ENCODE measurements around the gene CBX4.
"Not testable (repeated sequence)": the region's sequence is repeated elsewhere in the genome, so short reads cannot be mapped to it uniquely, and the experiment has no call there.

Gene CBX4

DNA sequence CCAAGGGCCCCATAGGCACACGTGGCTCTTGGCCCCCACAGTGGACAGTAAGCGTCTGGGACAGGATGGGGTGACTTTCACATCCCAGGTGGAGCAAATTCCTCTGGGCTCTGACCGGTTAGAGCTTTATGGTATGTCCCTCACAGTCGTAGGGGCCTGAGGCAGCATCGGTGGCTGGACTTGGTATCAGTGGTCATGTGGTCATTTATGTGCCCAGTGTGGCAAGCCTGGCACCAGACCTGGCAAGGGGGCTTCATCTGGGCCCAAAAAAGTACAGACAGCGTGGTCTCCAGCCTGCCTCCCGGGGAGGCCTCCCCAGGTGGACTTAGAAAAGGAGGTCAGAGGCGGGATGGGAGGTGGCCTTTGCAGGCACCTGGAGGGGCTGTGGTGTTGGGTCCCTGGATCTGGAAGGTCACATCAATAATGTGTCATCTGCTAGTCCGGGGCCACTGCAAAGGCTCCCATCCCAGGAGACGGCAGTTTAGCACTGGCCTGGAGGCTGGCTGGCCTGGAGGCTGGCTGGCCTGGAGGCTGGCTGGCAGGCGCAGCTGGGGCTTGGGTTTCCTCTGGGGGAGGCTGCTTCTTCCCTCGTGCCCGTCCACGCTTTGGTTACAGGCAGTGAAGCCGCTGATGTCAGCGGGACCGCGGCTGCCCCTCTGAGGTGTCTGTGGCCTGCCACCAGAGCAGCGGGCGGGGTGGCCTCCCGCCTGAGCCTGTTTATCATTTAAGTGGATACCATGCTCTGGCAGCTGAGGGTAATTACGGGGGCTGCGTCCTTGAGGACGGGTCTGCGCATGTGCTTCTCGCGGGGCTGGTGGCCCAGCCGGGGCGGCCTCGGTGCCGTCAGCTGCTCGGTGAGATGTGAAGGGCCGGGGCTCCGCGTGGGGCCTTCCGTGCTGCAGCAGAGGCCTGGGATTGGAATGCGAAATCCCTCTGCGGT lies 20.7 kb upstream of the CBX4 start:
- DNase-seq (ENCODE audit: low read depth in 2 of 2) = no peak

DNA sequence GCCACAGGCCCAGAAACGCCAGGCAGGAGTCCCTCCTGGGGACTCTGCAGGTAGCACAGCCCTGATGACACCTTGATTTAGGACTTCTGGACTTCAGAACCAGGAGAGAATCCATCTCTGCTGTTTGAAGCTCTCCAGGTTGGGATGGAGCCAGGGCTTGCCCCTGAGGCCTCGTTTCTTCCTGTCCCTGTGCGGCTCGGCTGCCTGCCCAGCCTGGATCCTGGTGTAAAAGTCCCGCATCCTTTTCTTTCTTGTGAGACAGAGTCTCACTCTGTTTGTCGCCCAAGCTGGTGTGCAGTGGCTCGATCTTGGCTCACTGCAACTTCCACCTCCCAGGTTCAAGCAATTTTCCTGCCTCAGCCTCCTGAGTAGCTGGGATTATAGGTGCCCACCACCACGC lies 17.9 kb upstream of the CBX4 start:
- DNase-seq (ENCODE audit: low read depth in 2 of 2) = no peak

DNA sequence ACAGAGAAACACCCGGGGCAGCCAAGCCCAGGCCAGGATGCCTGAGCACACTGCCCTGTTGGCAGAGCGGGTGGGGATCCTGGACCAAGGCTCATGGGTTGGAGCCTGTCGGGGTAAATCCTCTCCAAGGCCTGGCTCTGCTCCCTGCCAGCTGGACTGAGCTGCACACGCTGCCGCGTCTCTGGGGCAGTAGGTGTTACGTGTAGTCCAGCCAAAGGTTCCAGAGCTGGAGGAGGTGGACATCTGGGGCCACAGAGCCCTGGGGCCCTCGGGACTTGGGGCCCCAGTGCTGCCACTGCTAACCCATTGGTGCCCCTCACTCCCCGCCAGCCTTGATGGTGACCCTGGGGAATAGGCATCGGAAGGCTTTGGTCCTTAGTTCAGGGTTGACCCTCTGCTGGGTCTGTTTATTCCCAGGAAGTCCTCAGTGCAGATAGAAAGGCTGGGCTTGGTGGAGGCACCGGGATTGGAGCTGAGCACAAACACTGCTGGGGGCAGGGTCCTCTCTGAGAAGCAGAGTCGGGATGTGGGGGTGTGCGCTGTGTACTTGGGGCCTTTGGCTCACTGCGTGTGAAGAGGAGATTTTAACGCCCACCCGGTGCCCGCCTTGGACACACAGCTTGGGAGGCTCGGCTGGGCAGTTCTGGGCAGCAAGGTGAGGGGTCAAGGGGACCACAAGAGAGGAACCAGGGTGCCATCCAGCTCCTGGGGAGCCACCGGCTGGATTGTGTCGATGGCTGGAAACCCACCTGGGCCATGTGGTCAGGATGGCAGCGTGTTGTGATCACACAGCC lies 16.3 kb upstream of the CBX4 start:
- no peak for DNase-seq (ENCODE audit: low read depth in 2 of 2)

DNA sequence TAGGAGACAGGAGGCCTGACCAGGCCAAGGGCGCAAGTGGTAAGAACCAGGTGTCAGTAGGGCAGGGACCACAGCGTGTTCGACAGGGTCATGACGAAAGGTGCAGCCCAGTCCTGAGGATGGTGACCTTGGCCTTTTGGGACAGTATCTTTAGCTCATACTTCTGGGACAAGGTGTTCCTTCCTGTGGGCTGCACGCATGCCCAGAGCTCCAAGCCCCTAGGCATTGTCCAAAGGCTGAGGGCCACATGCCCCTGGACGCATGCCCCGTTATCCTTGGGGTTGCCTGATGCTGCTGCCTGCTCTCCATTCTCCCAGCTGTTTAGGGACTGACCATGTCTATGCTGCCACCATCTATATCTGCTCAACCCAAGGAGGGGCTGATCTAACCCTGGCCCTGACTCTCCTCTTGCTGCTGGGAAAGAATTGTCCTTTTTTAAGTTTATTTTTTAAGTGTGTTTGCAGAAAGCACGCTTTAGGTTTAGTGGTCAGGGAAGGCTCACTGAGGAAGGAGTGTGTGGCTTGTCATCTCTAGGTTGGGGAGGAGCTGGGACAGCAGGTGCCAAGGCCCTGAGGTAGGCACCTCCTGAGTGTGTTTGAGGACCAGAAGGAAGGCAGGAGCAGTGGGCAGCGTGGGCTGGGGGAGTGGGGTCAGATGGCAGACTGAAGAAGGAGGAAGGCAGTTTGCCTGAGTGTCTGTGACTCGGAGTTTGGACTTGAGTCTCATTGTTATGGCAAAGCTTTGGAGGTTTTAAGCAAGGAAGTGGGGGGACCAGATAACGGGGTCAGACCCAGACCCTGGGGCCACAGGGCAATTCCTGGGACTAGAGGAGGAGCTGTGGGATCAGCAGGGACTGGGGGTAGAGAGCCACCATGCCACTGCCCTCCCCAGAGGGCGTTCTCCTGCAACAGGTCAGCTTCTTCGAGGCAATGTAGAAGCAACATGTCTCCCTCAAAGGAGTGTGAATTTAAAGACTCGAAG lies 15.1 kb upstream of the CBX4 start:
- DNase-seq (ENCODE audit: low read depth in 2 of 2) = no peak

DNA sequence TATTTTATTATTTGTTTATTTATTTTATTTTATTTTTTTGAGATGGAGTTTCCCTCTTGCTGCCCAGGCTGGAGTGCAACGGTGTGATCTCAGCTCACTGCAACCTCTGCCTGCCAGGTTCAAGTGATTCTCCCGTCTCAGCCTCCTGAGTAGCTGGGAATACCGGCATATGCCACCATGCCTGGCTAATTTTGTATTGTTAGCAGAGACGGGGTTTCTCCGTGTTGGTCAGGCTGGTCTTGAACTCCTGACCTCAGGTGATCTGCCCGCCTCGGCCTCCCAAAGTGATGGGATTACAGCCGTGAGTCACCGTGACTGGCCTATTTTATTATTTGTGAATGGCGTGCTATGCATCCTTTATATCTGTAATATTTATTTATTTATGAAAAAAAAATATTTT lies 13.9 kb upstream of the CBX4 start:
- not testable (repeated sequence) for DNase-seq (ENCODE audit: low read depth in 2 of 2)

DNA sequence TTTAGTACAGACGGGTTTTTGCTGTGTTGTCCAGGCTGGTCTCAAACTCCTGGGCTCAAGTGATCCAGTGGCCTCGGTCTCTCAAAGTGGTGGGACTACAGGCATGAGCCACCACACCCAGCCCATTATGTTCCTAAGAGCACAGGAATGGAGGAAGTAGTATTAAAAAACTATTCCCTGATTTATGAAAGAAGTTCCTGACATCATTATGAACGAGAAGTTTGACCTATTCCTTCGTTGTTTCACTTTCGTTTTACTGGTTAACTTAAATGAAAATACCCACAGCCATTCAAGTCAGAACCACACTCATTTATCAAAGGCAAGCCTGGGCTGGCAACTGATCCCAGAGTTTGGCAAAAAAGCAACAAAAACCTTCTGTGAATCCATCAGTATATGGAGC lies 13.5 kb upstream of the CBX4 start:
- no peak for DNase-seq (ENCODE audit: low read depth in 2 of 2)

DNA sequence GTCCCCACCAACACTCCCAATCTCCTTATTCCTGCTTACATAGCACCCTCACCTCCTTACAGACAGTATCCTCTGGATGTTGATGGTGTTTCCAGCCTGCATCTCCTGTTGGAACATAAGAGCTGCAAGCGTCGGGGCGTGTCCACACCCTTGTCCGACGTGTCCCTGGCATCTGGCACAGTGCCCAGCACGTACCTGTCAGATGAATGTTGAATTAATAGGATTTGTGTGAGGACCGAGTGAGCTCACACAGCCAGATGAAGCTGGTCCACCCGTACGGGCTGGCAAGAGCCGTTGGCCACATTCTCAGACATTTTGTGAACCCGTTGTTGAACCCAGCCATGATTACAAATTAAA lies 12.2 kb upstream of the CBX4 start:
- DNase-seq (ENCODE audit: low read depth in 2 of 2) = no peak

DNA sequence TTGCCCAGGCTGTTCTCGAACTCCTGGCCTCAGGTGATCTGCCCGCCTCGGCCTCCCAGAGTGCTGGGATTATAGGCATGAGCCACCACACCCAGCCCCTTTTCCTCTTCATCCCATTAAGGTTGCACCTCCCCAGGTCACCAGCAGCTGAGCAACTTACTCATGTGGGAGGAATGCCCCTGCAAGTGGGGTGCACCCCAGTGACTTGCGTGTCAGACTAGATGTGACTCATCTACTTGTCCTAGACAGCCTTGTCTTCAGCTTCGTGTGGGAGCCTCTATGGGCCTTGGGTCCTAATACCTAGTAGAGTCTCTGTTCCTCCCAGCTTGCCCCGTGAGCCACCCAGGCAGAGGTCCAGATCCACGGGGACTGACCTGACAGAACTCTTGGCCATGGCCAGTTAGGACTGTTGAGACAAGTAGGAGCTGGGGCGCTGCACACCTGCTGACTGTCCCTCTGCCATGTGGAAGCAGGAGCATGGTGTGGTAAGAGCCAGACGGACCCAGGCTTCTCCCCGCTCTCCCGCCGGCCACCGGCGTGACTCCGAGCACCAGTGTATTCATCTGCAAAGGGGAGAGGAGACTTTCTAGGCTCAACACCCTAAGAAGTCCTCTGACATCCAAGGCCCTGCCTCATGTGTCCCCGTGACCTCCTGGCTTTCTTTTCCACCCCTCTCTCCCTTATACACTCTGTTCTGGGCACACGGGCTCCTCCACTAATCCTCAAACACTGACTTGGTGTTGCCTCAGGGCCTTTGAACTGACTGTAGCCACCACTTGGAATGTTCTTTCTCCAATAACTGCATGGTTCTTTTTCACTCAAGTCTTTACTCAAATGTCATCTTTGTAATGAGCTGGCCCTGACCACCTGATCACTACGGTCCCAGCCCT lies 11.6 kb upstream of the CBX4 start:
- no peak for DNase-seq (ENCODE audit: low read depth in 2 of 2)

DNA sequence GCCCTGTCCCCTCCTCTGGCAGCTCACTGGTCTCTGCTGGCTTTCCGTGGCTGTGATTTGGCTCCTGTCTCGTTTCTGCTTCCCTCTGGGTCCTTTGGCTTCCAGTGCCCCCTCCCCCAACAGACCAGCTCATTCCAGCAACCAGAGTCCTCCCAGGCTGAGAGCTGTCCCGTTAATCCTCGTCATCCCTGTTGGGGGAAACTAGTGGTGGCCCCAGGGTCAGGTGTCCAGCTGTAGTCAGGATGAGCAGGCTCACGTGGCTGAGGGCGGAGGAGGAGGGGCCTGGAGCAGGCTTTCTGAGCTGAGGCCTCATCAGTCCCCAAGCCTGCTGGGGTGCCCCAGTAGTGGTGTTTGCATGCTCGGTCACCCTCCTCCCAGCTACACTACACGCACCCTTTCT lies 10.7 kb upstream of the CBX4 start:
- DNase-seq (ENCODE audit: low read depth in 2 of 2) = no peak

DNA sequence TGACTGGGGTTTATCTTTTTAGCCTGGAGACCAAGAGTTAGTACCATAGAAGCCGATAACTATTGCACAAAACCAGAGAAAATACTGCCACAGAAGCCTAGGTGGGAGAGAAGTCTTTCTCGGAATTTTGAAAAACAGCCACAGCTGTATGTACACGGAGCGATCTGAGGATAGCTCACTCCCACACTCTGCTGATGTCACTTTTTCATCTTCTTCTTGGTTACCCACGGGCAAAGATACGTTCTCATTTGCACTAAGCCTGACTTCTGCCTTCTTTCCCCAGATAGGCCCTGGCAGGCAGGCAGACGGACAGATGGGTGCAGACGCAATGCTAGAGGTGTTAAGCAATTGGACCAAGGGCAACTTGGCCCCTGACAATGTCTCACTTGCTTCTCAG lies 9.1 kb upstream of the CBX4 start:
- DNase-seq (ENCODE audit: low read depth in 2 of 2) = no peak

DNA sequence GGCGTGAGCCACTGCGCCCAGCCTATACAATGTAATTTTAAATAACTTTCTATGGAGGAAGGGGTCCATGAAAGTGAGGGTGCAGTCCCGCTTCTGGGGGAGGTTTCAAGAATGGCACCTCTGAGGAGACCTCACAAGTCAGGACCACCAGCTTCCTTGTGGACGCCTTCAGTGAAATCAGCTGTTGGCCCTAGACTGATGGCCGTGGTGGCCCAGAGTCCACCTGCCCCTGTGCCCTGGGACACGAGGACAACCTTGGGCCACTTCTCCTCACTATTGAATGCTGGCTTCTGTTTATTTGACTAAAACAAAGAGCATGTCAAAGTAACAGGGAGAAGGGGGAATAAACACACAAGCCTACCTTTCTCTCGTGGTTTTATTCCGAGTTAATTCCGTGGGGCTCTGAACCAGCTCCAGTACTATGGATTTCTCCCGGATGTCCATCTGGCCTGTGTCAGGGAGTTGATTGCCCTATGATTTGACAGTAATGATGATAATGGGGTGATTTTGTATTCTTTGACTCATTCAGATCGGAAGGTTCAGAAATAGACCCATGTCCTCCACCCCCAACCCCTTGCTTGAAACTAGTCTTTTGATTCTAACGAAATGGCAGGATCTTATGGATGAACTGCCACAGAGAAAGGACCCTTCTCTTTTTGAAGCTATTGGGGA lies 8.6 kb upstream of the CBX4 start:
- DNase-seq (ENCODE audit: low read depth in 2 of 2) = no peak

DNA sequence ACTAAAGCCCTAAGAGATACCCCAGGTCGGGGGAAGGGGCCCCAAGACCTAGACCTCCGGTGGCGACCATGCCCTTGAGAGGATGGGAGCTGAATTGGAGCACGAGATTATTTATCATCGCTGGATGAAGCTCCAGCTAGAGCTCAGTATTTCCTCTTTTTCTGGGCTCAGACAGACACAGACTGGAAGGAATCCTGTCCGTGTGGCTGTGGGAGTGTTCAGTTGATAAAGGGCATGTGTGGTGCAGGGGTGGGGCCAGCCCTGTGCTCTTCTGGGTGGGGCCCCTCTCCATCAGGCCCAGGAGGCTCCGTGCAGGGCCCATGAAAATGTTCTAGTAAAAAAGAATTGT lies 6.3 kb upstream of the CBX4 start:
- DNase-seq (ENCODE audit: low read depth in 2 of 2) = no peak

DNA sequence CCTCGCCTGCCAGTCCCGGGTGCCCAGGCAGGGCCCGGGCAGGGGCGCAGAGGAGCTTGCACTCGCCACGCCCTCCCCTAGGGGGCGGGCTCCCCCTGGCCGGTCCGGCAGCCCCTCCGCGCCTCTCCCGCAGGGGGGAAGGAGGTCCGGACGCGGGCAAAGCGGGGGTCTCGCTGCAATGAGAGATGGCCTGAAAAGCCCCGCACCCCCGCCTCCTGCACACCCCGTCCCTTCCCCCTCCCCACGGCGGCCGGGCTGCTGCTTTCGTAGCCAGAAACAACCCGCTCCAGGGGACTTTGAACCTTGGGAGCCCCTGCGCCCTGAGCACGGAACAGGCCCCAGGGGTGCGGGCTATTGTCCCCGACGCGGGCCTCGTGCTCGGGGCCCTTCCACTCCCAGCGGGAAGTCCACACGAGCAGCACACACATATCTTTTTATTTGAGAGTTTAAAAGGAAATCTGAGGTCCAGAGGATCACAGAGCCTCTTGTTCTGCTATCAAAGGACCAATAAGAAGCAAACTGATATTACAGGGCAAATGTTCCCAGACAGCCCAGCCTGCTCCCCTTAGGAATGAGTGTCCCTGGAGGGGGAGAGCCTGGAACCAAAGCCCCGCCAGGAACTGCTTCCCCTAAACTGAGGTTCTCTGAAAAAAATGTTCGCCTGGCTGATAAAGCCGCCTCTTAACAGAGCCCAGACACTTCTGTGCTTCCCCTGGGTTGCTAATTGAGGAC lies 5.8 kb upstream of the CBX4 start:
- DNase-seq (ENCODE audit: low read depth in 2 of 2) = no peak

DNA sequence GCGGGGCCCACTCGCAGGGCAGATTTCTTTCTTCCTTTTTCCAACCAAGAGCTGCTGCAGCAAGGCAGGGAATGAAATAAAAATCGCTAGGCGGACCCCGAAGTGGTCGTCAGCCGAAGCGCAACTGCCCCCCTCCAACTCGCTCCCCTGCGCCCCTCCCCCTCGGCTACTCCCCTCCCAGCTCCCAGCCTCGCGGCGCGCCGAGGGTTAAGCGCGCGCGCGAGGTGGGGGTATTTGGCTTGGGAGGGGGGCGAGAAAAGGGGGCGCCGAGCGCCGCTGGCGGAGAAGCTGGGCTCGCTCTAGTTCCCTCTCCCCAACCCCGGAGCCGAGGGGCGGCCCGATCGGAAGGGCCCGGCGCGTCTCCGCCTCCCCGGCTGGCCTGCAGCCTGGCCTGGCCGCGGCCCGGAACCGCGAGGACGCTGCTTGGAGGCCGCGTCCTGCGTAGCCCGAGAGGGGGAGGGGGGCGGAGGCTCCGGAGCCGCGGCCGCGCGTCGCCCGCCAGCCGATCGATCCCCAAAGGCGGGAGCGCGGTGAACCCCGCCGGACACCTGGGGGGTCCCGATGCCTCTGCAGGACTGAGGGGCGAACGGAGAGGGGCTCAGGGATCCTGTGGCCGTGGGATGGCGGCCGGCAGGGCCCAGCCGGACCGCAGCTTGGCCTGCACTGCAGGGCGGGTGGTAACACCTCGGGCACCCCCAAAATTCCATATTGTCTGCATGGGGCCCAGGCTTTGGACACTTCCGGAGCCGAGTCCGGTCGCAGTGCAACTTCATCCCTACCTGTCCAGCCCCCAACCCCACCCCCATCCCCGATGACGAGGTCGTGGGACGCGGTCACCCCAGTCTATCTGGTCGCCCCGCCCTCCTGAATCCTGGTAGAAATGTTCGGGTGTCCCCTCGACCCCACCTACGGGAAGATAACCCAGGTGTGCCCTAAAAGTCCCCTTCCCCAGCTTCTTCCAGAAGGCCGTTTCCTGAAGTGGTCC lies 4.9 kb upstream of the CBX4 start:
- DNase-seq (ENCODE audit: low read depth in 2 of 2) = no peak

DNA sequence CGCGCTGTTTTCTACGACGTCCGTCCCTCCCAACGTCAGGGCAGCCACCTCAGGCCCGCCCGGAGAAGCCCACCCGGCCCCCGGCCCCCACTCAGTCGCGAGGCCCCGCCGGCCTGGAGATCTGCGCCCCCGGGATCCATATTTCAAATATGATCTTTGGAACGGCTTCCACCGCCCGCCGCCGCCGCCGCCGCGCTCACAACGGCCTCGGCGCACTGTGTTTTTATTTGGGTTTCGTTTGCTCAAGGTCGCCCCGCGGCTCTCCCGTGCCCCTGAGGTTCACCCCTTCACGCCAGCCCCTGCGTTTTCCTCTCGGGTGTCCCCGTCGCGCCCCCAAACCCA lies 4.2 kb upstream of the CBX4 start:
- DNase-seq (ENCODE audit: low read depth in 2 of 2) = no peak

DNA sequence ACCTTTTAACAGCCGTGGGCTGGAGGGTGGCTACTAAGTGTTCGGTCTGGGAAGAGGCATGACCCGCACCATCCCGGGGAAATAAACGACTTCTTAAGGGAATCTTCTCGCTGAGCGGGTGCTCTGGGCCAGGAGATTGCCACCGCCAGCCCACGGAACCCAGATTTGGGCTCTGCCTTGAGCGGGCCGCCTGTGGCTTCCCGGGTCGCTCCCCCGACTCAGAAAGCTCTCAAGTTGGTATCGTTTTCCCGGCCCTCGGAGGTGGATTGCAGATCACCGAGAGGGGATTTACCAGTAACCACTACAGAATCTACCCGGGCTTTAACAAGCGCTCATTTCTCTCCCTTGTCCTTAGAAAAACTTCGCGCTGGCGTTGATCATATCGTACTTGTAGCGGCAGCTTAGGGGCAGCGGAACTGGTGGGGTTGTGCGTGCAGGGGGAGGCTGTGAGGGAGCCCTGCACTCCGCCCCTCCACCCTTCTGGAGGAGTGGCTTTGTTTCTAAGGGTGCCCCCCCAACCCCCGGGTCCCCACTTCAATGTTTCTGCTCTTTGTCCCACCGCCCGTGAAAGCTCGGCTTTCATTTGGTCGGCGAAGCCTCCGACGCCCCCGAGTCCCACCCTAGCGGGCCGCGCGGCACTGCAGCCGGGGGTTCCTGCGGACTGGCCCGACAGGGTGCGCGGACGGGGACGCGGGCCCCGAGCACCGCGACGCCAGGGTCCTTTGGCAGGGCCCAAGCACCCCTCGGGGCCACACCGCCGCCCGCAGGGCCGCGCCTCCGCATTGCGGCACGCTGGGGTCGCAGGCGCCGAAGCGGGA lies 3.6 kb upstream of the CBX4 start:
- no peak for DNase-seq (ENCODE audit: low read depth in 2 of 2)

DNA sequence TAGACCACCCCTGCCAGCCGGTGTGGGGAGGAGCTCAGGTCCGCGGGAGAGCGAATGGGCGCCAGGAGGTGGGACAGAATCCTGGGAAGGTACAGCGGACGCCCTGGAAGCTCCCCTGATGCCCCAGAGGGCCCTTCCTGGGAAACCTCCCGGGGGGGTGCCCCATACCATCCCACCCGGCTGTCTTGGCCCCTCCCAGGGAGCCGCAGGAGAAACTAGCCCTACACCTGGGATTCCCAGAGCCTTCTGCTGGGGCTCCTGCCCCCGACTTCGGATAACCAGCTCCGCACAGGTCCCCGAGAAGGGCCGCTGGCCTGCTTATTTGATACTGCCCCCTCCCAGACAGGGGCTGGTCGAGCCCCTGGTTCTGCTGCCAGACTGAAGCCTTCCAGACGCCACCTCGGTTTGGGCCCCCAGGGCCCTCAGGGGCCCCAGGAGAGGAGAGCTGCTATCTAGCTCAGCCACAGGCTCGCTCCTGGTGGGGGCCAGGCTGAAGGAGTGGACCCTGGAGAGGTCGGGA lies 3.0 kb upstream of the CBX4 start:
- no peak for DNase-seq (ENCODE audit: low read depth in 2 of 2)
